ENCODE measurements around the gene PARVA. TPM values are rescaled to one million over a fixed set of nuclear protein-coding genes. Genes with fewer than 3 reads are reported as not detected.

Gene PARVA
- total RNA-seq, 1 experiment from 2014 or later = 18.1 TPM

DNA sequence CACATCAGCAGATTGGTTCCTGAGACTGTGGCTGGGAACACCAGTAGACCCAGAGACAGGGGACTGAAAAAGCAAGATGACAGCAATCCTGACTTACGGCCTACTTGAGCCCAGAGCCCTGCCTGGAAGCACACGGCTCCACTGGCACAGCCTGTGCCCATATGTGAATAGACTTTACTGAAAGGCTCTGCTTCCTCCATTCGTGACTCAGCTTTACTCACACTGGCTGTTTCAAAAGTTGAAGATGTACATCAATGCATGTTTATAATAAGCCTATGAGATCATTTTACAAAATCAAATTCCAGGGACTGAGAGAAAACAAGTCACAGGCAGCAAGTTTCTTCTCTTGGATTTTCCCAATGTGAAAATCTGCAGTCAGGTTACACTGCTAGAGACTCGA lies 162.2 kb downstream of the PARVA start:
- H3K9ac ChIP-seq (ENCODE audit: extremely low read depth, insufficient read length, low read length) = no peak overlapping the region
- no peaks in the 10 kb centered on the region for H3K79me1 ChIP-seq (ENCODE audit: insufficient read depth, low read depth, low read length, poor library complexity, severe bottlenecking)
- no peaks in the 10 kb centered on the region for H3K27me3 ChIP-seq (ENCODE audit: insufficient read depth, low read length)
- H3K27ac ChIP-seq (ENCODE audit: insufficient read length, low read depth, low read length) = no peak overlapping the region
- no peak overlapping the region for H4K5ac ChIP-seq (ENCODE audit: insufficient read length, low read depth, low read length)
- no peak overlapping the region for H4K91ac ChIP-seq (ENCODE audit: insufficient read length, low read depth, low read length)
- Mint-ChIP-seq H3K27me3 (ENCODE audit: low read depth) (peaks cover 13% of the 10 kb centered on the region), H3K9me3 (no peaks in the 10 kb centered on the region), H3K27ac (no peak overlapping the region), H3K4me1 (peaks cover 3 to 8% of the 10 kb centered on the region in 2 experiments; a peak in 3 of 4 replicates), H3K36me3 (ENCODE audit: insufficient read depth in 1 of 3, low read depth in 3 of 3) (no peaks in the 10 kb centered on the region), H3K4me3 (no peak overlapping the region)
- H3K79me2 ChIP-seq (ENCODE audit: insufficient read depth, low read length) = no peaks in the 10 kb centered on the region
- H3K9me3 ChIP-seq (ENCODE audit: control insufficient read depth, low read depth, low read length) = no peaks in the 10 kb centered on the region
- no peak overlapping the region for H2BK5ac ChIP-seq (ENCODE audit: insufficient read length, low read length)
- H3K4ac ChIP-seq (ENCODE audit: low read depth, low read length) = no peak overlapping the region
- TF ChIP-seq CTCF (conservative IDR thresholded peaks at IDR 0.05) = no peak
- no peak overlapping the region for H4K8ac ChIP-seq (replicated peaks; ENCODE audit: insufficient read length, low read depth, low read length)
- no peak overlapping the region for H2BK12ac ChIP-seq (ENCODE audit: insufficient read length, low read depth, low read length)
- no peak overlapping the region for H2BK15ac ChIP-seq (ENCODE audit: low read depth, low read length)
- H3K18ac ChIP-seq (ENCODE audit: insufficient read length, low read depth, low read length) = no peak overlapping the region
- H3T11ph ChIP-seq (ENCODE audit: low read length) = no peak overlapping the region
- H3K14ac ChIP-seq (ENCODE audit: insufficient read depth, low read length) = no peak overlapping the region
- H3K4me1 ChIP-seq (ENCODE audit: insufficient read depth, low read length) = no peaks in the 10 kb centered on the region
- no peak overlapping the region for H3K23ac ChIP-seq (ENCODE audit: insufficient read length, low read depth, low read length)
- H2BK120ac ChIP-seq (ENCODE audit: low read depth, low read length, poor library complexity, severe bottlenecking) = no peak overlapping the region
- H3K4me2 ChIP-seq (ENCODE audit: insufficient read depth, insufficient read length, low read length) = no peak overlapping the region
- H4K20me1 ChIP-seq (ENCODE audit: control insufficient read depth, insufficient read depth, insufficient read length) = no peaks in the 10 kb centered on the region
- no peak overlapping the region for H3K56ac ChIP-seq (ENCODE audit: insufficient read length, low read depth, low read length)
- DNase-seq = no peak
- no peak overlapping the region for H2BK20ac ChIP-seq (ENCODE audit: low read depth, low read length, poor library complexity, severe bottlenecking)
- H3K23me2 ChIP-seq (ENCODE audit: insufficient read length, low read depth, low read length, poor library complexity, severe bottlenecking) = no peaks in the 10 kb centered on the region
- no peak overlapping the region for H2AFZ ChIP-seq (ENCODE audit: low read length)
- WGBS (ENCODE audit: extremely low coverage, insufficient read length, low lambda C conversion rate) = no CpG with 5 or more reads among the region's 4 CpGs
- H2AK5ac ChIP-seq (ENCODE audit: insufficient read length, low read length) = no peak overlapping the region
